ENCODE data around the gene ARHGEF40.

The ARHGEF40 gene

GRCh38 chr14:21084396-21084795, 14.3 kb downstream of the ARHGEF40 start:
- DNase-seq = no peak

- peak; percentile 70 for DNase-seq
Observed at GRCh38 chr14:21084998-21085853, 15.1 kb downstream of the ARHGEF40 start.

- no peak for DNase-seq
Observed at GRCh38 chr14:21086908-21087293, 16.8 kb downstream of the ARHGEF40 start.

- DNase-seq = peak; percentile 61
Observed at GRCh38 chr14:21087294-21088091, 17.4 kb downstream of the ARHGEF40 start.

GRCh38 chr14:21088687-21089086, 18.6 kb downstream of the ARHGEF40 start:
- no peak for DNase-seq

GRCh38 chr14:21089271-21089670, 19.2 kb downstream of the ARHGEF40 start:
- DNase-seq = no peak

- no peak for DNase-seq
Observed at GRCh38 chr14:21089877-21090193, 19.7 kb downstream of the ARHGEF40 start.

GRCh38 chr14:21090194-21090939, 20.3 kb downstream of the ARHGEF40 start:
- DNase-seq = no peak

GRCh38 chr14:21090940-21091663, 21.0 kb downstream of the ARHGEF40 start:
- no peak for DNase-seq

GRCh38 chr14:21091821-21092272, 21.7 kb downstream of the ARHGEF40 start:
- no peak for DNase-seq

- peak; percentile 87 for DNase-seq
Observed at GRCh38 chr14:21092273-21093011, 22.3 kb downstream of the ARHGEF40 start.

GRCh38 chr14:21093018-21093417, 22.9 kb downstream of the ARHGEF40 start:
- no peak for DNase-seq

- DNase-seq = no peak
Observed at GRCh38 chr14:21093769-21094681, 23.9 kb downstream of the ARHGEF40 start.

GRCh38 chr14:21095430-21096205, 25.5 kb downstream of the ARHGEF40 start:
- no peak for DNase-seq

GRCh38 chr14:21096438-21096837, 26.3 kb downstream of the ARHGEF40 start:
- DNase-seq = no peak

GRCh38 chr14:21096978-21097635, 27.0 kb downstream of the ARHGEF40 start:
- DNase-seq = no peak

- DNase-seq = no peak
Observed at GRCh38 chr14:21097636-21098075, 27.6 kb downstream of the ARHGEF40 start.

GRCh38 chr14:21098076-21098891, 28.2 kb downstream of the ARHGEF40 start, which contains the start of gene ZNF219:
Gene ZNF219 (minus strand): TSS chr14:21098655. CDS start chr14:21093591, 5,064 bp downstream.
- peak; percentile 30 for DNase-seq
